NCI-H526 treated with DMSO at 0.1 percent for 48 hours (cell line): ENCODE measurements around the gene NINJ2.

Source experiments
- DNase-seq: peaks from one replicate; lab custom pipeline; 2025; lab: John Stamatoyannopoulos, UW

NINJ2 gene

DNA sequence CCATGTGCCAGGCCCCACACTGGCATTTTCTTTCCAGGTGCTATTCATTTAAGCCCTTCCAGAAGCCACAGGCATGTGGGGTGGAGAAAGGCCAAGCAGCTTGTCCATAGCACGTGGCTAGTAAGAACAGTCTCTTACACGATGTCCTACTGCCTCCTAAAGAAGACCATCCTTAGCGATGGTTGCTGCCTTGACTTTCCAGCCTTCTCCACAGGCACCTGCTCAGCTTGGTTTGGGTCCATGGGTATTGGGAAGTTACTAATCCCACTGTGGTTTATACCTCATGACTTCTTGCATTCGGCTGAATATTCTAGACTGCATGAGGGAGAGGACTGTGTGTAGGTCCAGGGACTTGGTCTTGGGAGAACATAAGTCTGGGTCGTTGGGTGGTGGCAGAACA is 49.2 kb downstream of the NINJ2 start:
- no peak for DNase-seq

DNA sequence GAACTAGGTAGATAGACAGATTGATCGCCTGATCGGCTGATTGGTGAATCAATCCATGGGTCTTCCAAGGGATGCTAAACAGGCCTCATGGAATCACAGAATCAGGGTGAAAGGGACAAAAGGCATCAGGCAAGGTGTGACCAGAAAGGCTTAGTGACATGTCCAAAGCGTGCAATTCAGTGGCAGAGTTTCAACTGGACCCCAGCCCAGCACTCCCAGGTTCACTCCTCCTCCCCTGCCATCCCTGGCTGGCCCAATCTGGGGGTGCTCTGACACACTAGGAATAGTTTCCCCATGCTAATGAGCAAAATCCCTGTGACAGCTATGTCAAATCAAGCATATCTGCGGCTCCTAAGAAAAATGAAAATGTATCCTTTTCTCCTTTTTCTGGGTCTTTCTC is 50.4 kb downstream of the NINJ2 start:
- DNase-seq, result no peak

DNA sequence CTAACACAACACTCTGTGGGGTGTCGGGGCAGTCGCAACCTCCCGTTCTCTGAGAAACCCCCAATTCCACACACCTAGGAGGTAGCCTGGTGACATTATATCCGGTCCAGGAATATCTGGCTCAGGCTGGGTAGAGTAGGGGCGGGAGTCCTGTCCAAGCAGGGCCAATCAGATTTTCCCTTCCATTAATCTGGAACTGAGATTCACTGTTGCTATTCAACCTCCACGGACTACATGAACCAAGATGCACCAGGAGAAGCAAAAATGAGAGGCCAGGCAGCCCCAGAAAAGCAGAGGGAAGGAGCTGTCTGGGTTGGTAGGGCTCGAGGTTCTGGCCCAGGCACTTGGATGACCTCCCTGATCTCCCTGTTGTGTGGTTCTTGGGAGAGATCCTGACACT is 51.0 kb downstream of the NINJ2 start:
- DNase-seq, result no peak

DNA sequence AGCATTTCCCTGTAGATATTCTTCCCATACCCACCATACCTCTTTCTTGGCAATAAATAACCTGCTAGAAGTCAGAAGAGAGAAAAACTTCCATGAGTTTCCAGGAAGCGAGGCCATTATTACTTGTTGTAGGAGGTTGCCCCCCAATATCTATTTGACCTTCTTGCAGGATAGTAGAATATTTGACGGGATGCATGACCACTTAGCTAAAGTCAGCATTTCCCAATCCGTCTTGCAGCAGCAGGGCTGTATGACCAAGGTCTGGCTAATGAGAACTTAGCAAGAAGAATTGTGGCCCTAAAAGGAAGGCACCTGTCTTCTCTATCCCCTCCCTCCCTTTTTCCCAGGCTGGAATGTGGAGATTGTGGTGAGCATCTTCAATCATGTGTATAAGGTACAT is 51.5 kb downstream of the NINJ2 start:
- no peak for DNase-seq

DNA sequence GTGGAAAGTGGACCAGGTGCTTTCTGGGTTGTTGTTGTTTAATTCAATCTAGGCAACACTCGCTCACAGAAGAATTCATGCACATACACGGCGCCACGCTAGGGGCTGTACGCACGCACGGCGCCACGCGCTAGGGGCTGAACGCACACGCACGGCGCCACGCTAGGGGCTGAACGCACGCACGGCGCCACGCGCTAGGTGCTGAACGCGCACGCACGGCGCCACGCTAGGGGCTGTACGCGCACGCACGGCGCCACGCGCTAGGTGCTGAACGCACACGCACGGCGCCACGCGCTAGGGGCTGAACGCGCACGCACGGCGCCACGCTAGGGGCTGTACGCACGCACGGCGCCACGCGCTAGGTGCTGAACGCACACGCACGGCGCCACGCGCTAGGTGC is 54.3 kb downstream of the NINJ2 start:
- no peak for DNase-seq

DNA sequence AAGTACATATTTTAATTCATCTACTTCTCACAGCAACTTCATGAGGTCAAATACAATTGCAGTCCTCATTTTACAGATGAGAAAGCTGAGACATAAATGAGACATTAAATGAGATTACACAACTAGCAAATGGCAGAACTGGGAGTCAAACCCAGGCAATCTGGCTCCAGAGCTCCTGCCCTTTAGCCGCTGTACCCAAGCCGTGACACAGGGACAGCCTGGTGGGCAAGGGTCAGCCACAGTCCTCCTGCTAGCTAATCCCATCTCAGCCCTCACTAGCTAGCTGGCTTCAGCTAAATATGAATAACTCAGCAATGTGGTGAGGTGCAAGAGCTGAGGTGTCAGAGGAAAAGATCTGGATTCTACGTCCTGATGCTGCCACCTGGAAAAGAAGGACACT is 54.8 kb downstream of the NINJ2 start:
- DNase-seq, result no peak

DNA sequence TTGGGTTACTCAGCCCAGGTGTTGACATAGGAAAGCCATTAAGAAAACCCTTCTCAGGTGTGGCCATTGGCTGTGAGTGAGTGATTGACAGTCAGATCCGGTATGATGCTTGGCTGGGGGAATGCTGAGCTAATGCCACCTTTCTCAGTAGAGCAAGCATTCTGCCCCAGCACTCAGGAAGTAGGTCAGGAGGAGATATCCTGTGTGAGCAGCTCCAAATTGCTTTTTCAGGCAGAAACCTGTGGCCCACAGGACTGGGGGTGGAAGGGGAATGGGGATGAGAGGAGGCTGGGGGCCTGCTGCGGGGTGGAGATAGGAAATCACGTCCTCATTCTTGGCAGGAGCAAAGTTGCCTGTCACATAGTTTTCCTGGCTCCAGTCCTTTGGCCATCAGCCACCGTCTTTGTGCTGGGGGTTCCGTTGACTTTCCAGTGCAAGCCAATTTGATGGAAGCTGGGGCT is 55.7 kb downstream of the NINJ2 start:
- DNase-seq, result no peak

DNA sequence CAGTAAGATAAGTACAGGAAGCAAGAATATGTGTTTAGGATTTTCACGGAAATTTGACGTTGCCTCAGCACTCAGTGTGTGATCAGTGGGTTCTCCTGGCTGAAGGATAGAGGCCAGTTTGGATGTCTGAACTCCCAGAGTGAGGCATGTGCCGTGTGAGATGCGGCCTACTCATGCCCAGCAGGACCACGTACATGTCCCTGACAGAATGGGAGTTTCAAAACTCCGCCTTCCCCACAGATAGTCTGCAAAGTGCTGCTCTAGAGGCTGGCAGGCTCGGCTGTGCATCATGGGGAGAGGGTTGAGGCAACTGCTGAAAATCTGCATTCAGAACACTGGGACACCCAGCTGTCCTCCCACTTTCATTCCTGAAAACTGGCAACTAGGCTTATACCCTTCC is 58.3 kb downstream of the NINJ2 start:
- no peak for DNase-seq

DNA sequence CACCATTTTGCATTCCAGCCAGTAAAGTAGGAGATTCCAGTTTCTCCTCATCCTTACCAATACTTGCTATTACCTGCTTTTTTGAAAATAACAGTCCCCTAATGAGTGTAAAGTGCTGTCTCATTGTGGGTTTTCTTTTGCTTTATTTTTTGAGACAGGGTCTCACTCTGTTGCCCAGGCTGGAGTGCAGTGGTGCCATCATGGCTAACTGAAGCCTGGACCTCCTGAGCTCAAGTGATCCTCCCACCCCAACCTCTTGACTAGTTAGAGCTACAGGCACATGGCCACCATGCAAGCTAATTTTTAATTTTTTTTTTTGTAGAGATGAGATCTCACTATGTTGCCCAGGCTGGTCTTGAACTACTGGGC is 60.6 kb downstream of the NINJ2 start:
- no peak for DNase-seq

DNA sequence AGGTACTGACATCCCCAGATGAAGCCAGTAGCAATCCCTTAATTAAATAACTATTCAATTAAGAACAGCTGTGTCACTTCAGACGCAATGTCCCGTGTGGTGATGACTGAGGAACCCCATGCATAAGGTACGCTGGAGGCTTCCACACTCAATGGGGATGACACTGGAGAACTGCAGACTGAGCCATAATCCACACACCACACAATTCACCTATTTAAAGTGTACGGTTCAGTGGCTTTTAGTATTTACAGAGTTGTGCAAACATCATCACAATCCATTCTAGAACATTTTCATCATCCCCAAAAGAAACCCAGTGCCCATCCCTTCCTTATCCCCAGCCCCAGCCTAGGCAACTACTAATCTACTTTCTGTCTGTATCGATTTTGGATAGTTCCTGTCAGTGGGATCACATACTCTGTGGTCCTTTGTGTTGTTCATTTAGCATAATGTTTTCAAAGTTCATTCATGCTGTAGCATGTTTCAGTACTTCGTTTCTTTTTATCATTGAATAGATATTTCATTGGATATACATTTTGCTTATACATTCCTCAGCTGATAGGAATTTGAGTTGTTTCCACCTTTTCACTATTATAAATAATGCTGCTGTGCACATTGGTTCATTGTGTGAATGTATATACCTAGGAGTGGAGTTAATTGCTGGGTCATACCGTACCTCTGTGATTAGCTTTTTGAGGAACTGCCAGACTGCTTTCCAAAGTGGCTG is 61.1 kb downstream of the NINJ2 start:
- no peak for DNase-seq

DNA sequence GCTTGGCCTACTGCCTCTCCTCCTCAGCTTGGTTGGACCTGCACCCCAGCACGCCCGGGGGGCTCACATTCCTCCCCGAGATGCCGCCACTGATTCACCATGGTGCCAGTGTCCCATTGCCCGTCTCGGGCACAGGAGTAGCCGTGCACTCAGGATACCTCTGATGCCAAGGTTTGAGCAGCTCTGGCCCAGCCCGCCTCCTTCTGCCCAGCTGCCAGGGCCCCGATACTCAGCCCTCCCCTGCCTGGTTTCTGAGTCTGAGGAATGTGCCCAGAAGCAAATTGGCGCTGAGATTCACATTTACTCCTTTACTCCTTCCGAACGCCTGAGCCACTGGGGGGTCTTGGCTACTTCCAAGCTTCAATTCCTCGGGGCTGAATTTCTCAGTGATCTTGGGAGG is 63.5 kb downstream of the NINJ2 start:
- no peak for DNase-seq

DNA sequence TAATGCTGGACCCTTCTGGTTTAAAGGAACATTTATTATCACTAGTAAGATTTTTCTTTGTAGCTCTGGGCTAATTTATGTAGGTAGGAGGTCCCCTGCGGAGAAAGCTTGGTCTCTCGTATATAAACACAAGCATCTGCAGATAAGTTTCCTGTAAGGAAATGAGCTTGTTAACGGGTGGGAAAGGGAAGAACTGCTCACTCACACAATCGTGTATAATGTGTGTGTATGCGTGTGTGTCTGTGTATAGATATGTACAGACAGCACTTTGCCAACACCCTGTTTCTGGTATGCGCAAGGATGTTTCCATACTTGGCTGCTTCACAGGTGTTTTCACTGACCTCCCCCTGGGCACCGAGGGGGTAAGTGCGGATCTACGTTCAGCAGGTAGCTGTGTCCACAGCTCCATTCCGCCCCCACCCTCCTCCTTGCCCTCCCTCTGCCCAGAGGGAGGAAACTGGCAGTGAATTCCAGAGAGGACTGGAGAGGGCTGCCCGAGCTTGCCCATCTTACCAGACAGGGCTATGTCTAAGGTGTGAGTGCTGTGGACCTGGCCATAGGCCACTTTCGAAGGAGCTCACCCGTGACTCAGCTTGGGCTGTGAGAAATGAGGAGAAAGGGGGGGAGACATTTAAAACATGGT is 65.2 kb downstream of the NINJ2 start:
- no peak for DNase-seq

DNA sequence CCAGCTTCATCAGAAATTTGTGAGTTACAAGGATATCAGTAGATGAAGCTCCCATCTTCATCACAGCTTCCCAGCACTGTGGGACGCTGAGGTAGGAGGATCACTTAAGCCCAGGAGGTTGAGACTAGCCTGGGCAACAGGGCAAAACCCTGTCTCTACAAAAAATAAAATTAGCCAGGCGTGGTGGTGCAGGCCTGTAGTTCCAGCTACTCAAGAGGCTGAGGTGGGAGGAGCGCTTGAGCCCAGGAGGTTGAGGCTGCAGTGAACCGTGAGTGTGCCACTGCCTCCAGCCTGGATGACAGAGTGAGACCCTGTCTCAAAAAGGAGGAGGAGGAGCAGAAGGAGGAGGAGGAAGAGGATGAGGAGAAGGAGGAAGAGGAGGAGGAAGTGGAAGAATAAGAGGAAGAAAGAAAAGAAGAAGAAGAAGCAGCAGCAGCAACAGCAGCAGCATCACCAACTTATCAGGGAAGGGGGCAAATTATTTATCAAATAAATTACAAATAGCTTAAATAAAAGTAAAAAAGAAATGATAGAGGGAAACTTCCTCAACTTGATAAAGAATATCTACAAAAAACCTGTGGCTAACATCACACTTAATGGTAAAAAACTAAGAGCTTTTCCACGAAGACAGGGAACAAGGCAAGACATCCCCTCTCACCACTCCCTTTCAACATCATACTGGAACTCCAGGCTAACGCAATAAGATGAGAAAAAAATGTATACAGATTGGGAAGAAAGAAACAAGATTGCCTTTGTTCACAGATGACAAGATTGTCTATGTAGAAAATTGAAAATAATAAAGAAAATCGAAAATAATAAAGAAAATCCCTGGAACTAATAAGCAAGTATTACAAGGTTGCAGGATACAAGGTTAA is 69.6 kb downstream of the NINJ2 start:
- DNase-seq, result no peak

DNA sequence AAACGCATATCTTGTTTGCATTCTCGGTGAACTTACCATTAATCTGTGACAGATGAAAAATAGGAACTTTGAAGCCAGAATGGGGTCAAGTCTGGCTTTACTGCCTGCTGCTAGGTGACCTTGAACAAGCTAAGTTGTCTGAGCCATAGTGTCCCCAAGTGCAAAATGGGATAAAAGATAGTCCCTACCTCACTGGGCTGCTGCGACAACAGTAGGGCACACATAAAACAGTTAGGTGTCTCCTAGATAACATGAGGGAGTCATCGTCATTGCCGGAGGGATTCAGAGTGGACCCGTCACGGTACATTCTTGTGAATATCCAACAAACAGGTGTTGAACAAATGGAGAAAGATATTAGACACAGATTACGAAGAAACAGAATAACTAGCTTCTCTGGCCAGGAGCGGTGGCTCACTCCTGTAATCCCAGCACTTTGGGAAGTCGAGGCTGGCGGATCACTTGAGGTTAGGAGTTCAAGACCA is 71.2 kb downstream of the NINJ2 start:
- no peak for DNase-seq

DNA sequence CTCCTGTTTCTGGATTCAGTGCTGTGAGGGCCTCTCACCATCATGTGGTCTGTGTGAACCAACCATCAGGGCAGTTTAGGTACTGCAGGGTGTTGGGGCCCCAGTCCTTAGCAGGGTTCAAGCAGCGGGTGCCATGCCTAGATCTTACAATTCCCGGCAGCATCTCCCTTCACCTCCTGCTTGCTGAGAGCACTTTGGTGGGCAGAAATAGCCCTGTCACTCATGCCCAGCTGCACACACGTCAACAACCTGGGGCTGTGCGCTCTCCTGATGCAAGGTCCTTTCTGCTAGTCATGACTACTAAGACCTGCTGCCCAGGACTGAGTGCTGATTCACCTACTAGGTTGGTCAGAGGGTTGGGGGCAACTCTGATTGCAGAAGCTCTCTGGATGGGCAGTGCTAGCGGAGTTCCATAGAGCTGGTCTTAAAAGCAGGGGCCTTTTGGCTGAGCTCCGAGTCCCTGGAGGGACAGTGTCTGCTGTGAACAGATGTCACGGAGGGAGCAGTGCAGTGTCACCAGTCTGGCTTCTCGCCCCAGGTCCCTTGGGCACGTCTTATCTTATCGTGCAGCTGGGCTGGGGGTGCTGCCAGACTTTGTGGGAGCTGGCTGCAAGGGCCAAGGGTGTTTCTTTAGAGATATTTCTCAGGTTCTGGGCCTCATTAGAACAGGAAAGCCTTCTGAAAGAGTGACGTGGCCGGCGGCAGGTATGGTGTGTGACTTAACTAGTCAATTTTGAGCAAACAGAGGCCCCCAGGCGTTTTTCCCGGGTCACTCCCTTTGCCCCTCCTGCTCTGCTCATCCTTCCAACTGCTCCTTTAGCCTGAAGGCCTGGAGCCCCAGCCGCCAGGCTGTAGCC is 71.8 kb downstream of the NINJ2 start:
- DNase-seq, result no peak

DNA sequence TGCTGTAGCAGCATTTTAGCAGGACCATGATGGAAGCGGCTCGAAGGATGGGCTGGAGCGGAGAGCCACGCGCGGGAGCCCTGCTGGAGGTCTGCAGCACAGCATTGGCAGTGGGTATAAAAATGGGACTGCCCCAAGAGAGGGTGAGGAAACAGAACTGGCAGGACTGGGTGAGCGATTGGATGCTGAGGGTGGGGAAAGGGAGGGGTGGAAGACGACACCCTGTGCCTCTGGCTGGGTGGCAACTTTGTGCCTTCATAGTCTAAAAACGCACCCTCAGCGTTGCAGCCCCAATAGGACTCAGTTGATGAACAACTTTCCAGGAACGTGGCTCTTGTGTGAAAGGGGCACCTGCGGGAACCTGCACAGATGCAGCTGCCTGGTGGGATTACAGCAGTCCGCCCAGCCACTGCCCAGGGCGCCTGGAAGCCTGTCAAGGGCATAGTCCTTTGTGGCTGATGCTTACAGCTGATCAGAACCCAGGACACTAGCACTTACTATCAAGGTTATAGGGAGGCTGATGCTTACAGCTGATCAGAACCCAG is 73.0 kb downstream of the NINJ2 start:
- no peak for DNase-seq

DNA sequence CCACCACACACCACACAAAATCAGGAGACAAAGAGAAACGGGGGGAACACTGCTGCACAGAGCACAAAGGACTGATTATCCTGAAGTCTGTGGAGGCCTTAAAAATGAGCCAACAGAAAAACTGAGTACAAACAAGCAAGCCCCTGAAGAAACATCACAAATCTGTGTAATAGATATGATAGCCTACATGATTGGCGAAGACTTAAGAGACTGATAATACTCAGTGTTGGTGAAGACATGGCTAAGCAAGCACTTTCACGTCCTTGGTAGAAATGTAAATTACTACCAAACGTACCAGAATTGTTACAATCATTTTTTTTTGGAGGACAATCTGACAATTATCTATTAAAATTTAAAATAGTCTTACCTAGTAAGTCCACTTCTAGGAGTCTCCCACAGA is 74.6 kb downstream of the NINJ2 start:
- no peak for DNase-seq

DNA sequence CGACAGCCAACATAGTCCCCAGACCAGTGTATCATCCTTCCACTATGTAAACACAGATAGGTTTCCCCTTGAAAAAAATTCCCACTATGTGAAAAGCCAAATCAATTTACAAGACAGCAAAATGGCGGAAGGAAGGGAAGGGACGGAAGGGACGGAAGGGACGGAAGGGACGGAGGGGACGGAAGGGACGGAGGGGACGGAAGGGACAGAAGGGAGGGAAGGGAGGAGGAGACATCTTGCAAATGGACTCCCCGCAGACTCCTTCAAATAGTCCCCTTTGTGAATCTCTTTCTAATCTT is 75.3 kb downstream of the NINJ2 start:
- no peak for DNase-seq

DNA sequence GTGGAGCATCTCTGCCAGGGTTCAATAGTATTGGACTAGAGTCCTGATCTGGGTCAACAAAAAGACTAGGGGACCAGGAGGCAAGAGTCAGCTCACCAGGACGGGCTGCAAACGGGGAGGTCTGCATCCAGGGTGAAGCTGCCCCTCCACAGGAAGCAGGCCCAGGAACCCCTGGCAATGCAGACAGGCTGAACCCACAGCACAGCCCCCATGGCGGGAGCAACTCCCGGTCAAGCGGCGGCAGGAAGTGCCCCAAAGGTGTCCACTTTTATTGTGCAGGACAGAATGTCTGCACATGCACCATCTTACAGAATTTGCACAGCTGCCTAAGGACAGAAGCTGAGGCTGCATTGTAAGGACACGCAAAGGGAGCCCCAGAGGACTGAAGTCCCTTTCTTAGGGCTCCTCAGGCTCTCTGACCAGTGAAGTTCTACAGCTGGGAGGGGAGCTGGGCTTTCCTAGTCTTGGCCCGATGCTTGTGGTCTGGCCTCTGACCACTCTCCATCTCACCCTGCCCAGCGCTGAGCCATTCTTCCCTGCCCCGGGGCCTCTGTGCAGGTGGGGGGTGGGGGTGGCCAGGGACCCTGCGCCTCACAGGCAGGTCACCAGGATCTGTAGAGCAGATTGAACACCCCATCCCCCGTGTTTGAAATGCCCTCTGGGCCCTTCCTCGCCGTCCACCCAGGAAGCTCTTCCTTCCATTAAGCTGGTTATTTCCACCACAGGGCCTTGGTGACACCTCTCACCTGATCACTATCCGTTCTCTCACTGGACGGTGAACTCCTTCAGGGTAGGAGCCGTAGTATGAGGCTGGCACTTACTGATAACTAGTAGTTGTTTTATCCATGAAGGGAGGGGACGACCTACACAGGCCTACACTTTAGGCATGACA is 75.9 kb downstream of the NINJ2 start:
- no peak for DNase-seq

DNA sequence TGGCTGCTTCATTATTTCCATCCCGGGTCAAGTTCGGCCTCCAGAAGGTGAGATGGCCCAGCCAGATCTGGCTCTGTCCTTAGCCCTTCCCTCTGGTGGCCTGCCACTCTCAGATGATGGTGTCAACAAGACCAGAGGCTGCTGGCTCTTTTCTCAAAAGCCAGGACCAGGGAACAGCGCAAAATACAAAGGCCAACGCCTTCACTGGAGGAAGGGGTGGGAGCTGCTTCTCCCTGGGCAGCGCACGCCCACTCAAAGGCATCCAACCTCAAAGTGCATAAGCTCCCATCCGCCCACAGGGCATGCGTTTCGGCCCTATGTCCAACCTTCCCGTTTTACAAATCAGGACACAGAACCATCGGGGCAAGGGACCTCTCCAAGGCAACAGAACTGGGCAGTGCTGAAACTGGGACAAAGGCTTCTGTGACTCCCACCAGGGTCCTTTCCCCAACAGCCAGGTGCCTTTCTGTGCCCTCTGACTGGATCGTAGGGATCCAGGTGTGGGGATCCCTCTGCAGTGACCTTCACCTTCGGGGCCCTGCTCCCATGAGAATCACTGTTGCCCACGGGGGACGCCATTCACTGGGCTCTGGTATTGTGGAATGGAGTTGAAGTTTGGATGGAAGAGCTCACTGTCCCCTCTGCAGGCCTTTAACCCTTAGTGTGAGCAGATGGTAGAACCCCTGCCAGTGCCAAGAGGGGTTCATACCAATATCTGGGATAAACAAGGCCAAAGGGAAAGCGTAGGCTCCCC is 76.8 kb downstream of the NINJ2 start:
- DNase-seq, result no peak
